ENCODE results near the gene PLEKHH2. TPM values are rescaled to one million over a fixed set of nuclear protein-coding genes. Genes with fewer than 3 reads are reported as not detected.
A peak's percentile ranks its signal among the peaks of the same experiment; 100 is the strongest.

PLEKHH2 gene
- total RNA-seq, 1 experiment from 2014 or later: 3.1 TPM

DNA sequence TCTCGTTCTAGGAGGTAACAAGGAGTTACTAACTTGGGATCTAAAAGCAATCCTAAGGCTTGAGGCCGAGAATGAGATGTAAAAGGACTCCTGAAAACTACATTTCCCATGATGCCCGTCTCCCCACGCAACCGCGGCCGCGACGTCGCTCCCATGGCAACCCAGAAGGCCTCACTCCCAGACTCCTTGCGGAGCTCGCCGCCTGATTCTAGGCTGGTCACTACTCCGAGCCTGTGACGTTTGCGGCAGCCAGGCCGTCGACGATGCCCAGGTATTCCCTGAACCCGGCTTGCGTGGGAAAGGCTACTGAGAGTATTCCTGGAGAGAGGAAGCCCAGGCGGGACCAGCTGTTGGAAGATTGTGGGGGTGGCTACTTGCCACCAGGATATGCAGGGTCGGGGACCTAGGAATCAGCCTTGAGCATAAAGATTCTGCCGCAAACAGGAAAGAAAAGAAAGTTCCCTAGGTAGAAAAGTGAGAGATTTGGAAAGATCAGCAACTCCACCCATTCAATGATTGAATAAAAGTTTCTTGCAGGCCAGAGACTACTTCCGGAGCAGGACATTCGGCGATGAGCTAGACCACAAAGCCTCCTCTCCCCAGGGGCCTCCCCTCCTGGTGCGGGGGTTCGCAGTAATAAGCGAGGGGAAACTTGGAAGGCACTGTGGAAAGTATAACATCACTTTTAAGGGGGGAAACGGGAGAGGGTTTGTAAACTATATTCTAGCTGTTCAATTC lies 137.0 kb downstream of the PLEKHH2 start, which contains the start of gene DYNC2LI1:
DYNC2LI1 (plus strand) TSS at position 164 of the 738 bp plus-strand sequence; CDS start at position 264, 100 bp downstream.
- H4K20me1 ChIP-seq (ENCODE audit: control insufficient read depth, insufficient read depth, insufficient read length): no peaks in the 10 kb centered on the region
- H3K79me2 ChIP-seq (ENCODE audit: insufficient read depth, low read length): no peaks in the 10 kb centered on the region
- H3K4me2 ChIP-seq (ENCODE audit: insufficient read depth, insufficient read length, low read length): peak within 1 kb of the TSS; percentile 89
- H3K79me1 ChIP-seq (ENCODE audit: insufficient read depth, low read depth, low read length, poor library complexity, severe bottlenecking): no peaks in the 10 kb centered on the region
- H2BK20ac ChIP-seq (ENCODE audit: low read depth, low read length, poor library complexity, severe bottlenecking): no peak within 1 kb of the TSS
- H3K14ac ChIP-seq (ENCODE audit: insufficient read depth, low read length): no peak within 1 kb of the TSS
- H3T11ph ChIP-seq (ENCODE audit: low read length): no peak within 1 kb of the TSS
- H3K4me3 Mint-ChIP-seq: peak within 1 kb of the TSS; percentile 89 to 93
- WGBS (ENCODE audit: extremely low coverage, insufficient read length, low lambda C conversion rate): no CpG with 5 or more reads among the region's 31 CpGs
- no peak within 1 kb of the TSS for H4K8ac ChIP-seq (replicated peaks; ENCODE audit: insufficient read length, low read depth, low read length)
- peak; percentile 96 for DNase-seq
- no peak within 1 kb of the TSS for H3K18ac ChIP-seq (ENCODE audit: insufficient read length, low read depth, low read length)
- no peak within 1 kb of the TSS for H4K91ac ChIP-seq (ENCODE audit: insufficient read length, low read depth, low read length)
- H3K36me3 Mint-ChIP-seq (ENCODE audit: insufficient read depth in 1 of 3, low read depth in 3 of 3): no peaks in the 10 kb centered on the region
- H3K27ac Mint-ChIP-seq: peak within 1 kb of the TSS; percentile 81 to 99 (median 98)
- H3K4ac ChIP-seq (ENCODE audit: low read depth, low read length): no peak within 1 kb of the TSS
- no peak within 1 kb of the TSS for H2BK5ac ChIP-seq (ENCODE audit: insufficient read length, low read length)
- H3K4me1 Mint-ChIP-seq: peaks cover 3 to 8% of the 10 kb centered on the region in 2 experiments
- H3K27me3 ChIP-seq (ENCODE audit: insufficient read depth, low read length): no peaks in the 10 kb centered on the region
- peaks cover 7% of the 10 kb centered on the region for H3K23me2 ChIP-seq (ENCODE audit: insufficient read length, low read depth, low read length, poor library complexity, severe bottlenecking)
- H3K23ac ChIP-seq (ENCODE audit: insufficient read length, low read depth, low read length): no peak within 1 kb of the TSS
- no peaks in the 10 kb centered on the region for H3K9me3 ChIP-seq (ENCODE audit: control insufficient read depth, low read depth, low read length)
- H2BK12ac ChIP-seq (ENCODE audit: insufficient read length, low read depth, low read length): no peak within 1 kb of the TSS
- TF ChIP-seq, protein P1, sequence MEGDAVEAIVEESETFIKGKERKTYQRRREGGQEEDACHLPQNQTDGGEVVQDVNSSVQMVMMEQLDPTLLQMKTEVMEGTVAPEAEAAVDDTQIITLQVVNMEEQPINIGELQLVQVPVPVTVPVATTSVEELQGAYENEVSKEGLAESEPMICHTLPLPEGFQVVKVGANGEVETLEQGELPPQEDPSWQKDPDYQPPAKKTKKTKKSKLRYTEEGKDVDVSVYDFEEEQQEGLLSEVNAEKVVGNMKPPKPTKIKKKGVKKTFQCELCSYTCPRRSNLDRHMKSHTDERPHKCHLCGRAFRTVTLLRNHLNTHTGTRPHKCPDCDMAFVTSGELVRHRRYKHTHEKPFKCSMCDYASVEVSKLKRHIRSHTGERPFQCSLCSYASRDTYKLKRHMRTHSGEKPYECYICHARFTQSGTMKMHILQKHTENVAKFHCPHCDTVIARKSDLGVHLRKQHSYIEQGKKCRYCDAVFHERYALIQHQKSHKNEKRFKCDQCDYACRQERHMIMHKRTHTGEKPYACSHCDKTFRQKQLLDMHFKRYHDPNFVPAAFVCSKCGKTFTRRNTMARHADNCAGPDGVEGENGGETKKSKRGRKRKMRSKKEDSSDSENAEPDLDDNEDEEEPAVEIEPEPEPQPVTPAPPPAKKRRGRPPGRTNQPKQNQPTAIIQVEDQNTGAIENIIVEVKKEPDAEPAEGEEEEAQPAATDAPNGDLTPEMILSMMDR (conservative IDR thresholded peaks at IDR 0.05): no peak
- H2AFZ ChIP-seq (ENCODE audit: low read length): peak within 1 kb of the TSS; percentile 92
- no peak within 1 kb of the TSS for H3K27ac ChIP-seq (ENCODE audit: insufficient read length, low read depth, low read length)
- H3K27me3 Mint-ChIP-seq (ENCODE audit: low read depth): no peaks in the 10 kb centered on the region
- H2BK15ac ChIP-seq (ENCODE audit: low read depth, low read length): no peak within 1 kb of the TSS
- H2AK5ac ChIP-seq (ENCODE audit: insufficient read length, low read length): no peak within 1 kb of the TSS
- H3K56ac ChIP-seq (ENCODE audit: insufficient read length, low read depth, low read length): no peak within 1 kb of the TSS
- H3K9me3 Mint-ChIP-seq: no peaks in the 10 kb centered on the region
- H2BK120ac ChIP-seq (ENCODE audit: low read depth, low read length, poor library complexity, severe bottlenecking): no peak within 1 kb of the TSS
- peak within 1 kb of the TSS; percentile 24 for H3K9ac ChIP-seq (ENCODE audit: extremely low read depth, insufficient read length, low read length)
- H3K4me1 ChIP-seq (ENCODE audit: insufficient read depth, low read length): no peaks in the 10 kb centered on the region
- H4K5ac ChIP-seq (ENCODE audit: insufficient read length, low read depth, low read length): no peak within 1 kb of the TSS

All from H9 (cell line).